NT2/D1 (cell line): ENCODE results near the gene TMED1.

Source experiments
- SUZ12 ChIP-seq: IDR thresholded peaks from 2 replicates; pipeline ENCODE4 v1.6.1; 2011; ENCODE audit not compliant: insufficient read length, insufficient read depth; ENCODE audit errors: extremely low read depth
- YY1 ChIP-seq: IDR thresholded peaks from 2 replicates; pipeline ENCODE4 v1.6.1; 2011; ENCODE audit not compliant: insufficient read length, insufficient read depth
- ZNF274 ChIP-seq: IDR thresholded peaks from 2 replicates; pipeline ENCODE4 v1.6.1; 2011; ENCODE audit warnings: mild to moderate bottlenecking, low read depth, low read length

GRCh38 chr19:10815969-10816644 lies 19.9 kb downstream of the TMED1 start:
- TF ChIP-seq YY1 (no peak), ZNF274 (no peak), SUZ12 (no peak)
